ENCODE measurements around the gene WDR20.

Gene WDR20

GRCh38 chr14:102248121-102248520, 108.4 kb downstream of the WDR20 start:
- H3K27me3 ChIP-seq (ENCODE audit: control insufficient read depth in 1 of 2, insufficient read depth in 2 of 2, low read length in 2 of 2), result no peaks in the 10 kb centered on the region
- H3K9ac ChIP-seq (ENCODE audit: low read length), result no peak overlapping the region
- no peaks in the 10 kb centered on the region for H3K9me3 ChIP-seq (ENCODE audit: low read length)
- H3K27ac ChIP-seq (ENCODE audit: low read depth, low read length), result no peak overlapping the region
- H3K4me3 ChIP-seq (ENCODE audit: low read depth in 1 of 2, low read length in 2 of 2), result no peak overlapping the region
- no peaks in the 10 kb centered on the region for H3K4me1 ChIP-seq (ENCODE audit: insufficient read depth, low read length)
- H3K36me3 ChIP-seq (ENCODE audit: insufficient read depth, low read length), result peaks cover 17% of the 10 kb centered on the region

GRCh38 chr14:102249041-102249440, 109.3 kb downstream of the WDR20 start:
- Histone ChIP-seq H3K4me3 (ENCODE audit: low read depth in 1 of 2, low read length in 2 of 2) (no peak overlapping the region), H3K27me3 (ENCODE audit: control insufficient read depth in 1 of 2, insufficient read depth in 2 of 2, low read length in 2 of 2) (no peaks in the 10 kb centered on the region), H3K36me3 (ENCODE audit: insufficient read depth, low read length) (peaks cover 17% of the 10 kb centered on the region), H3K4me1 (ENCODE audit: insufficient read depth, low read length) (no peaks in the 10 kb centered on the region), H3K27ac (ENCODE audit: low read depth, low read length) (no peak overlapping the region), H3K9ac (ENCODE audit: low read length) (no peak overlapping the region), H3K9me3 (ENCODE audit: low read length) (no peaks in the 10 kb centered on the region)

- Histone ChIP-seq H3K36me3 (ENCODE audit: insufficient read depth, low read length) (peaks cover 17% of the 10 kb centered on the region), H3K9ac (ENCODE audit: low read length) (no peak overlapping the region), H3K27me3 (ENCODE audit: control insufficient read depth in 1 of 2, insufficient read depth in 2 of 2, low read length in 2 of 2) (no peaks in the 10 kb centered on the region)
Observed at GRCh38 chr14:102249981-102250380, 110.3 kb downstream of the WDR20 start.

GRCh38 chr14:102250636-102251035, 110.9 kb downstream of the WDR20 start:
- H3K4me3 ChIP-seq (ENCODE audit: low read depth in 1 of 2, low read length in 2 of 2), result no peak overlapping the region

More at GRCh38 chr14:102249981-102250380, 110.3 kb downstream of the WDR20 start:
- Histone ChIP-seq H3K4me3 (ENCODE audit: low read depth in 1 of 2, low read length in 2 of 2) (no peak overlapping the region), H3K4me1 (ENCODE audit: insufficient read depth, low read length) (no peaks in the 10 kb centered on the region), H3K27ac (ENCODE audit: low read depth, low read length) (no peak overlapping the region), H3K9me3 (ENCODE audit: low read length) (no peaks in the 10 kb centered on the region)

GRCh38 chr14:102251161-102251560, 111.5 kb downstream of the WDR20 start:
- Histone ChIP-seq H3K27ac (ENCODE audit: low read depth, low read length) (no peak overlapping the region), H3K27me3 (ENCODE audit: control insufficient read depth in 1 of 2, insufficient read depth in 2 of 2, low read length in 2 of 2) (no peaks in the 10 kb centered on the region), H3K9me3 (ENCODE audit: low read length) (no peaks in the 10 kb centered on the region), H3K9ac (ENCODE audit: low read length) (no peak overlapping the region), H3K36me3 (ENCODE audit: insufficient read depth, low read length) (peaks cover 17% of the 10 kb centered on the region), H3K4me3 (ENCODE audit: low read depth in 1 of 2, low read length in 2 of 2) (no peak overlapping the region), H3K4me1 (ENCODE audit: insufficient read depth, low read length) (no peaks in the 10 kb centered on the region)

More at GRCh38 chr14:102250636-102251035, 110.9 kb downstream of the WDR20 start:
- Histone ChIP-seq H3K9ac (ENCODE audit: low read length) (no peak overlapping the region), H3K27ac (ENCODE audit: low read depth, low read length) (no peak overlapping the region), H3K36me3 (ENCODE audit: insufficient read depth, low read length) (peaks cover 17% of the 10 kb centered on the region), H3K9me3 (ENCODE audit: low read length) (no peaks in the 10 kb centered on the region), H3K4me1 (ENCODE audit: insufficient read depth, low read length) (no peaks in the 10 kb centered on the region), H3K27me3 (ENCODE audit: control insufficient read depth in 1 of 2, insufficient read depth in 2 of 2, low read length in 2 of 2) (no peaks in the 10 kb centered on the region)

GRCh38 chr14:102252834-102253801, 113.4 kb downstream of the WDR20 start:
- Histone ChIP-seq H3K4me1 (ENCODE audit: insufficient read depth, low read length) (no peaks in the 10 kb centered on the region), H3K36me3 (ENCODE audit: insufficient read depth, low read length) (peaks cover 17% of the 10 kb centered on the region), H3K9me3 (ENCODE audit: low read length) (no peaks in the 10 kb centered on the region), H3K9ac (ENCODE audit: low read length) (no peak overlapping the region), H3K27ac (ENCODE audit: low read depth, low read length) (no peak overlapping the region), H3K4me3 (ENCODE audit: low read depth in 1 of 2, low read length in 2 of 2) (no peak overlapping the region), H3K27me3 (ENCODE audit: control insufficient read depth in 1 of 2, insufficient read depth in 2 of 2, low read length in 2 of 2) (no peaks in the 10 kb centered on the region)

GRCh38 chr14:102255401-102256190, 115.9 kb downstream of the WDR20 start:
- Histone ChIP-seq H3K27me3 (ENCODE audit: control insufficient read depth in 1 of 2, insufficient read depth in 2 of 2, low read length in 2 of 2) (no peaks in the 10 kb centered on the region), H3K36me3 (ENCODE audit: insufficient read depth, low read length) (peaks cover 7% of the 10 kb centered on the region), H3K27ac (ENCODE audit: low read depth, low read length) (no peak overlapping the region), H3K4me3 (ENCODE audit: low read depth in 1 of 2, low read length in 2 of 2) (no peak overlapping the region), H3K4me1 (ENCODE audit: insufficient read depth, low read length) (no peaks in the 10 kb centered on the region), H3K9me3 (ENCODE audit: low read length) (no peaks in the 10 kb centered on the region), H3K9ac (ENCODE audit: low read length) (no peak overlapping the region)

GRCh38 chr14:102256716-102257115, 117.0 kb downstream of the WDR20 start:
- Histone ChIP-seq H3K9ac (ENCODE audit: low read length) (no peak overlapping the region), H3K36me3 (ENCODE audit: insufficient read depth, low read length) (no peaks in the 10 kb centered on the region), H3K9me3 (ENCODE audit: low read length) (no peaks in the 10 kb centered on the region), H3K27me3 (ENCODE audit: control insufficient read depth in 1 of 2, insufficient read depth in 2 of 2, low read length in 2 of 2) (no peaks in the 10 kb centered on the region), H3K27ac (ENCODE audit: low read depth, low read length) (no peak overlapping the region), H3K4me1 (ENCODE audit: insufficient read depth, low read length) (no peaks in the 10 kb centered on the region), H3K4me3 (ENCODE audit: low read depth in 1 of 2, low read length in 2 of 2) (no peak overlapping the region)

GRCh38 chr14:102258136-102258535, 118.4 kb downstream of the WDR20 start:
- no peaks in the 10 kb centered on the region for H3K36me3 ChIP-seq (ENCODE audit: insufficient read depth, low read length)
- H3K27me3 ChIP-seq (ENCODE audit: control insufficient read depth in 1 of 2, insufficient read depth in 2 of 2, low read length in 2 of 2), result no peaks in the 10 kb centered on the region
- H3K4me3 ChIP-seq (ENCODE audit: low read depth in 1 of 2, low read length in 2 of 2), result no peak overlapping the region
- no peak overlapping the region for H3K27ac ChIP-seq (ENCODE audit: low read depth, low read length)
- H3K4me1 ChIP-seq (ENCODE audit: insufficient read depth, low read length), result no peaks in the 10 kb centered on the region
- no peak overlapping the region for H3K9ac ChIP-seq (ENCODE audit: low read length)
- H3K9me3 ChIP-seq (ENCODE audit: low read length), result no peaks in the 10 kb centered on the region

Measured in muscle layer of colon (tissue), 2 donors.